ENCODE results near the gene SIPA1L3. TPM values are rescaled to one million over a fixed set of nuclear protein-coding genes. Genes with fewer than 3 reads are reported as not detected.

Gene SIPA1L3
- polyA plus RNA-seq, 5 donors: 16.4 to 25.3 (median 24.9) TPM

GRCh38 chr19:37995346-37995745 lies 88.3 kb downstream of the SIPA1L3 start:
- no peak for DNase-seq

- no peak for DNase-seq
Observed at GRCh38 chr19:37997911-37998344, 90.9 kb downstream of the SIPA1L3 start.

- DNase-seq: no peak
Observed at GRCh38 chr19:37998801-37999308, 91.8 kb downstream of the SIPA1L3 start.

GRCh38 chr19:37999309-38000213 lies 92.6 kb downstream of the SIPA1L3 start:
- no peak for DNase-seq

GRCh38 chr19:38001158-38001781 lies 94.3 kb downstream of the SIPA1L3 start:
- DNase-seq: no peak

GRCh38 chr19:38003438-38004185 lies 96.6 kb downstream of the SIPA1L3 start:
- DNase-seq: peak; percentile 80 to 89

GRCh38 chr19:38004186-38004520 lies 97.1 kb downstream of the SIPA1L3 start:
- DNase-seq: no peak

GRCh38 chr19:38004521-38005223 lies 97.7 kb downstream of the SIPA1L3 start:
- DNase-seq: peak; percentile 84 to 92

- no peak for DNase-seq
Observed at GRCh38 chr19:38005224-38005614, 98.2 kb downstream of the SIPA1L3 start.

GRCh38 chr19:38006361-38007045 lies 99.5 kb downstream of the SIPA1L3 start:
- no peak for DNase-seq

- DNase-seq: no peak
Observed at GRCh38 chr19:38009650-38010242, 102.7 kb downstream of the SIPA1L3 start.

- no peak for DNase-seq
Observed at GRCh38 chr19:38011426-38011825, 104.4 kb downstream of the SIPA1L3 start.

GRCh38 chr19:38012290-38012689 lies 105.3 kb downstream of the SIPA1L3 start:
- no peak for DNase-seq

GRCh38 chr19:38012944-38013343 lies 105.9 kb downstream of the SIPA1L3 start:
- DNase-seq: no peak

- DNase-seq: no peak
Observed at GRCh38 chr19:38013913-38014580, 107.0 kb downstream of the SIPA1L3 start.

GRCh38 chr19:38015216-38015615 lies 108.2 kb downstream of the SIPA1L3 start:
- DNase-seq: no peak

- no peak for DNase-seq
Observed at GRCh38 chr19:38015761-38016160, 108.8 kb downstream of the SIPA1L3 start.

- no peak for DNase-seq
Observed at GRCh38 chr19:38017401-38018151, 110.6 kb downstream of the SIPA1L3 start.

GRCh38 chr19:38018694-38019395 lies 111.8 kb downstream of the SIPA1L3 start:
- DNase-seq: no peak

Data from right lung (tissue), 5 donors.